ENCODE data around the gene ZCCHC9.
"Not testable (repeated sequence)": the region's sequence is repeated elsewhere in the genome, so short reads cannot be mapped to it uniquely, and the experiment has no call there.

Gene ZCCHC9

GRCh38 chr5:81310402-81311063, 9.1 kb downstream of the ZCCHC9 start:
- no peak for DNase-seq

- no peak for DNase-seq
Observed at GRCh38 chr5:81313278-81313677, 11.9 kb downstream of the ZCCHC9 start.

- DNase-seq: no peak
Observed at GRCh38 chr5:81313686-81314085, 12.3 kb downstream of the ZCCHC9 start.

GRCh38 chr5:81314581-81314980, 13.2 kb downstream of the ZCCHC9 start:
- no peak for DNase-seq

- no peak for DNase-seq
Observed at GRCh38 chr5:81315336-81315735, 13.9 kb downstream of the ZCCHC9 start.

GRCh38 chr5:81315830-81316229, 14.4 kb downstream of the ZCCHC9 start:
- DNase-seq: no peak

GRCh38 chr5:81316571-81316970, 15.2 kb downstream of the ZCCHC9 start:
- no peak for DNase-seq

- no peak for DNase-seq
Observed at GRCh38 chr5:81317536-81317935, 16.1 kb downstream of the ZCCHC9 start.

GRCh38 chr5:81326554-81326953, 25.2 kb downstream of the ZCCHC9 start:
- no peak for DNase-seq

- no peak for DNase-seq
Observed at GRCh38 chr5:81334304-81335061, 33.1 kb downstream of the ZCCHC9 start.

- DNase-seq: no peak
Observed at GRCh38 chr5:81335946-81336345, 34.6 kb downstream of the ZCCHC9 start.

GRCh38 chr5:81336556-81336955, 35.2 kb downstream of the ZCCHC9 start:
- no peak for DNase-seq

GRCh38 chr5:81337803-81338202, 36.4 kb downstream of the ZCCHC9 start:
- DNase-seq: no peak

- not testable (repeated sequence) for DNase-seq
Observed at GRCh38 chr5:81338213-81338612, 36.8 kb downstream of the ZCCHC9 start.

- DNase-seq: no peak
Observed at GRCh38 chr5:81344736-81345135, 43.3 kb downstream of the ZCCHC9 start.

GRCh38 chr5:81345411-81346003, 44.1 kb downstream of the ZCCHC9 start:
- no peak for DNase-seq

- DNase-seq: no peak
Observed at GRCh38 chr5:81349161-81349560, 47.8 kb downstream of the ZCCHC9 start.

- no peak for DNase-seq
Observed at GRCh38 chr5:81350507-81350906, 49.1 kb downstream of the ZCCHC9 start.

- no peak for DNase-seq
Observed at GRCh38 chr5:81353189-81353588, 51.8 kb downstream of the ZCCHC9 start.

- DNase-seq: no peak
Observed at GRCh38 chr5:81354093-81354492, 52.7 kb downstream of the ZCCHC9 start.

GRCh38 chr5:81355291-81356251, 54.2 kb downstream of the ZCCHC9 start:
- no peak for DNase-seq

GRCh38 chr5:81359108-81359507, 57.7 kb downstream of the ZCCHC9 start:
- no peak for DNase-seq

GRCh38 chr5:81359881-81360280, 58.5 kb downstream of the ZCCHC9 start:
- DNase-seq: no peak

Measured in NCI-H1092 (cell line).